ENCODE results near the gene CCDC88C. TPM values are rescaled to one million over a fixed set of nuclear protein-coding genes. Genes with fewer than 3 reads are reported as not detected.

Gene CCDC88C
- total RNA-seq, 2 experiments from 2014 or later = 73.7 to 82.8 TPM

DNA sequence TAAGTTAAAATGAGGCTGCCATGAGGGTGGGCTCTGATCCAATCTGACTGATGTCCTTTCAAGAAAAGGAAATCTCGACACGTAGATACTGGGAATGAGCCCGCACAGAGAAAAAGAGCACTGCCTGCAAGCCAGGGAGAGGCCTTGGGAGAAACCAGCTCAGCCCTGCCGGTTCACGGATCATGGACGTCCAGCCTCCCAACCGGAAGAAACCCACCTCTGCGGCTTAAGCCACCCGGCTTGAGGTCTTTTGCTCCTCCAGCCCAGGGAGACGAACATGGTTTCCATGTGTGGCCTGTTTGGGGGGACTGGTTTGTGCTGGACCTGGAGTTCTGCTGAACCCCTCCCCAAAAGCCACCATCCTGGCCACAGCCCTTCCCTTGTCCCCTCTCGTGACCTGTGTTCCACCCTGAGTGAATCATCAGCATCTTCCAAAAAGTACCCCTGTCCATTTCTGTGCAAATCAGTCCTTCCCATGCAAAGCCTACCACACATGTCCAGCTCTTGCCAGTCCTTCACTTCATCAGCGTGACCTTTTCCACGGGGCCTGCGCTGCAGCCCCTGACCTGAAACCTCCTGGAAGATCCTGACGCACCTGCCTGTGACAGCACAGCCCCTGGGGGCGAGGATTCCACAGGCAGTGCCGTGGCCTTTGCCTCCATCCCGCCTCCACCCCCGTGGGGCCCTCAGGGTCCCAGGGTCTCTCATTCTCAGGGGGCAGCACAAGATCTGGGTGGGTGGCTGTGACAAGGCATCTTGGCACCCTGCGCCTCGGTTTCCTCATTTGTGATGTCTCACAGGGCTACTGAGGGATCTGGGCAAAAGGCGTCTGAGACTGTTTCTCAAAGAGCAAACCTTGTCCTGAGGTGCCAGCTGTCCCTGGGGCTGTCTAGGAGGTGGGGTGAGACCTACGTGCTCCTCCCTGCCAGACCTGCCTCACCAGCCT lies 121.5 kb downstream of the CCDC88C start:
- intact Hi-C loops (cut with DNase I, micrococcal nuclease) = no loop called here
- Mint-ChIP-seq H3K27me3 (no peaks in the 10 kb centered on the region), H3K9me3 (ENCODE audit: low read depth) (no peaks in the 10 kb centered on the region), H3K36me3 (ENCODE audit: low read depth) (peaks cover 73% of the 10 kb centered on the region), H3K4me1 (peaks cover 26% of the 10 kb centered on the region), H3K27ac (peak overlapping the region; percentile 24), H3K4me3 (no peak overlapping the region)
- ChIA-PET POLR2A (interaction anchor here (0.7 kb wide), 1 partner anchor 12 kb away, joined by 3 read pairs; no protein-coding TSS in a partner anchor), CTCF (interaction anchor here (0.8 to 2.7 kb wide), 2 partner anchors 9 to 123 kb away, joined by 3 to 16 read pairs; no protein-coding TSS in a partner anchor)
- ATAC-seq = no peak
- DNase-seq = no peak

DNA sequence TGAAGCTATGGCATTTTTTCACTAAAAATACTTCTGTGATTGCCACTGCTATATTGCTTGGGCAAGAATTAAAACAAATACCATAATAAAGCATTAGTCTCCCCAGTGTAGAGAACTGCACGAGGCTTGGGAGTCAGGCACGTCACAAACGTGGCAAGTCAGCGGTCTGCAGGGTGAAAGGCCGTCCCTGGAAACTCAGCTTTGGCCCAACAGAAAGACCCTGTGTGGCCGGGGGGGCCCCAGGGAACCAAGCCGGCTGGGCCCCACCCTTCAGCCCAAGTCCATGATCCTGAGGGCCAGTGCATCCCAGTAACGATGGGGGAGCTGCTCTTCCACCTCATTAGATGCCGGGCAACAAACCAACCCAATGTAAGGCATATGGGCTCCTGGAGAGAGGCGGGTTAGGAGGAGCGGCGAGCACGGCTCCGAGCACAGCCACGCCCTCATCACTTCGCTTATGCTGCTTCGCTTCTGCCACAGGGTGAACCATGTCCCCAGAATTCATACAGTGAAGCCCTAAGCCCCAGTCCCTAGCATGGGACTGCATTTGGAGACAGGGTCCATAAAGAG lies 122.3 kb downstream of the CCDC88C start:
- POLR2A ChIA-PET = no interaction called here
- Mint-ChIP-seq H3K9me3 (ENCODE audit: low read depth) (no peaks in the 10 kb centered on the region), H3K27me3 (no peaks in the 10 kb centered on the region), H3K27ac (peak overlapping the region; percentile 24), H3K4me3 (no peak overlapping the region), H3K36me3 (ENCODE audit: low read depth) (peaks cover 71% of the 10 kb centered on the region), H3K4me1 (peaks cover 19% of the 10 kb centered on the region)
- DNase-seq = no peak
- no peak for ATAC-seq
- intact Hi-C loops (cut with DNase I, micrococcal nuclease) = no loop called here
- CTCF ChIA-PET = no interaction called here

DNA sequence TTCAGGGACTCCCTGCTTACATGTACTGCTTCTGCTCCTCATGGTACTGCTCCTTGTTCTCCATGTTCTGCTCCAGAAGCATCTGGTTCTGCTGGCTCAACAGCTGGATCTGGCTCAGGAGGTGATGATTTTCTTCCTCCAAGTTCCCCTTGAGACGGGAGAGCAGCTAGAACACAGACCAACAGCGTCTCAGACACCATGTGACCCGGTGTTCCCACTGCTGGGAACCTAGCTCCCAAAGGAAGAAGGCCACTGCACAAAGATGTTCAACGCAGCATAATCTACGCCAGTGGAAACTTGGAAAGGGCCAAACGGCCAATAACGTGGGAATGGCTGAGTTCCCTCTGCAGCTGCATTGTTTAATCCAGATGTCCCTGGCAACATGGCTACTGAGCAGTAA lies 123.5 kb downstream of the CCDC88C start:
- Mint-ChIP-seq H3K27me3 (no peaks in the 10 kb centered on the region), H3K27ac (peak overlapping the region; percentile 56), H3K4me1 (peaks cover 7% of the 10 kb centered on the region), H3K36me3 (ENCODE audit: low read depth) (peaks cover 72% of the 10 kb centered on the region), H3K4me3 (no peak overlapping the region), H3K9me3 (ENCODE audit: low read depth) (no peaks in the 10 kb centered on the region)
- CTCF ChIA-PET = interaction anchor here (0.5 to 1.0 kb wide), 2 partner anchors 119 to 598 kb away, joined by 3 read pairs; no protein-coding TSS in a partner anchor
- intact Hi-C loops (cut with DNase I, micrococcal nuclease) = no loop called here
- no peak for DNase-seq
- POLR2A ChIA-PET = no interaction called here
- no peak for ATAC-seq

DNA sequence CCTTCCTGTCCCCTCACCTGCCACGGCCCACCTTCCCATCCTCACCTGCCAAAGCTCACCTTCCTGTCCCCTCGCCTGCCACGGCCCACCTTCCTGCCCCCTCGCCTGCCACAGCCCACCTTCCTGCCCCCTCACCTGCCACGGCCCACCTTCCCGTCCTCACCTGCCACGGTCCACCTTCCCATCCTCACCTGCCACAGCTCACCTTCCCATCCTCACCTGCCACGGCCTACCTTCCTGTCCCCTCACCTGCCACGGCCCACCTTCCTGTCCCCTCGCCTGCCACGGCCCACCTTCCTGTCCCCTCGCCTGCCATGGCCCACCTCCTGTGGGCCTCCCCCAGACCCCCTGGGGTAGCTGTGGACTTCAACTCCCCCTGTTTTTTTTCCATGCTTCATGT lies 124.3 kb downstream of the CCDC88C start:
- POLR2A ChIA-PET = no interaction called here

DNA sequence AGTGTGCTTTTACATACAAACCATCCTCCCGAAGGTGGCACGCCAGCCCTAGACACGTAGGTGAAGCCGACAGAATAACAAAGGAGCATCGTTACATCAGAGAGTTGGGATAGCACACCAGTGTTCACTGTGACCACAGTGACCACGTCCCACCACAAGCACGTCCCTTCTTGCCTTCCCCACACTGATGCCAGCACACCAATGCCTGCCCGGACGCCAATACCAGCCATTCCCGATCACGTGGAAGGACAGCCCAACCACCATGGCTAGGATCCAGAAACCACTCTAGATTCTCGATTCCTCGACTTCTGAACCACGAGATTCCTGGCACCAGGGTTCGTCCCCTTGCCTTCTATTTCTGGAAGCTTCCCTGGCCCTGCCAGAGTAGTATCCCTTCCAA lies 125.1 kb downstream of the CCDC88C start:
- no peak for ATAC-seq
- POLR2A ChIA-PET = no interaction called here

More for the DNA sequence above, 124.3 kb downstream of the CCDC88C start:
- no peak overlapping the region for H3K4me3 Mint-ChIP-seq
- H3K4me1 Mint-ChIP-seq = no peaks in the 10 kb centered on the region
- DNase-seq (no peak), ATAC-seq (no peak)
- H3K27me3 Mint-ChIP-seq = no peaks in the 10 kb centered on the region
- intact Hi-C loops (cut with DNase I, micrococcal nuclease) = no loop called here
- peaks cover 71% of the 10 kb centered on the region for H3K36me3 Mint-ChIP-seq (ENCODE audit: low read depth)
- H3K9me3 Mint-ChIP-seq (ENCODE audit: low read depth) = no peaks in the 10 kb centered on the region
- peak overlapping the region; percentile 69 for H3K27ac Mint-ChIP-seq
- CTCF ChIA-PET = interaction anchor here (0.7 kb wide), 1 partner anchor 33 kb away, joined by 4 read pairs; no protein-coding TSS in a partner anchor

DNA sequence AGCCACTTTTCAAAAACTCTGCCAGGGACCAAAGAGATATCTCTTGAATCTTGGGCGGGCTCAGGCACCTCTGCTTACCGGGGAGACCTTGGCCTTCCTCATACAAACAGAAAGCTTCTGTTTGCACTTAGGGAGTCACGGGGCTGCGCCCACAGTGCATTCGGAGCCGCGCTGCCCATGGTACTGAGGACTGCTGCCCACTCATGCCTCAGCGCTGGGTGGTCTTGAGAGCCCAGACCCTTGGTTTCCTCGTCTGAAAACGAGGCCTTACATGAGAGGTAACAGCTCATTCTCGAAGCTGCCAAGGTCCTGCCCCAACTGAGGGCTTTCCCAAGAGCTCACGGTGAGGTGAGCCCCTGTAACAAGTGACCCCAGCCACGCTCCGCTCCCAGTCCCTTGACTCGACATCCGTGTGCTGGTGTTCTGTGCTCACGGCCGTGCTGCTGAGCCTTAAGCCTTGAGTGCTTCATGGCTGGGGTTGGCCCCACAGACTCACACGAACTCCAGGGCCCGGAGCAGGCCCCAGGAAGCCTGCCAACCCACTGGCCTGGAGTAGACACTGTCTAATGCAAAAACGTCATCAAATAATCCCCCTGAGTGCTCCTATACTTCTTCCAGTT lies 125.7 kb downstream of the CCDC88C start:
- ChIA-PET CTCF (interaction anchor here (0.8 to 10.0 kb wide), 6 partner anchors 9 to 210 kb away, joined by 3 to 253 read pairs (median 4); no protein-coding TSS in a partner anchor), POLR2A (interaction anchor here (0.6 kb wide), 1 partner anchor 491 kb away, joined by 3 read pairs; no protein-coding TSS in a partner anchor)
- intact Hi-C loops (cut with DNase I, micrococcal nuclease) = no loop called here
- Mint-ChIP-seq H3K4me1 (no peaks in the 10 kb centered on the region), H3K9me3 (ENCODE audit: low read depth) (no peaks in the 10 kb centered on the region), H3K27me3 (no peaks in the 10 kb centered on the region), H3K27ac (peak overlapping the region; percentile 29), H3K4me3 (no peak overlapping the region), H3K36me3 (ENCODE audit: low read depth) (peaks cover 62% of the 10 kb centered on the region)
- ATAC-seq (no peak), DNase-seq (no peak)

More for the DNA sequence above, 125.1 kb downstream of the CCDC88C start:
- Mint-ChIP-seq H3K9me3 (ENCODE audit: low read depth) (no peaks in the 10 kb centered on the region), H3K36me3 (ENCODE audit: low read depth) (peaks cover 67% of the 10 kb centered on the region), H3K27me3 (no peaks in the 10 kb centered on the region), H3K27ac (peak overlapping the region; percentile 26), H3K4me3 (no peak overlapping the region), H3K4me1 (no peaks in the 10 kb centered on the region)
- CTCF ChIA-PET = interaction anchor here (0.8 to 10.0 kb wide), 5 partner anchors 9 to 135 kb away, joined by 3 to 253 read pairs (median 3); no protein-coding TSS in a partner anchor
- intact Hi-C loops (cut with DNase I, micrococcal nuclease) = no loop called here
- no peak for DNase-seq

DNA sequence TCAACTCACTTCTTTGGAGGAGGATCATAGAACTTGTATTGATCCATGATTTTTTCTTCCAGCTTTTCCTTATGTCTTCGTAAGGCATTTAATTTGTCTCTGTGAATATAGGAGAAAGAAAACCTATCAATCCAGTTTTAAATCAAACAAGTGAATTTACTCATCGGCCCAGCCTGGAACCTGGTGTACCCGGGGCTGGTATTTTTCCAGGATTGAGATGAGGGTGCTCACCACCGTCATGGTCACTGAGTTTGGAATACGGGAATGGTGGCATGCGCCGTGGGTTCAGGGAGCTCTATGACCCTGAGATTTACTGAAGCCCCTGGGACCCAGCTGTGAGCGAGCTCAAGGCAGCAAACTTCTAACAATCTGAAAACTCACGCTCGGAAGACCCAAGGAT lies 126.6 kb downstream of the CCDC88C start:
- intact Hi-C loops (cut with DNase I, micrococcal nuclease) = no loop called here
- no peaks in the 10 kb centered on the region for H3K27me3 Mint-ChIP-seq
- H3K36me3 Mint-ChIP-seq (ENCODE audit: low read depth) = peaks cover 61% of the 10 kb centered on the region
- ChIA-PET POLR2A (no interaction called here), CTCF (interaction anchor here (0.6 to 10.0 kb wide), 4 partner anchors 60 to 388 kb away, joined by 3 to 253 read pairs (median 4); no protein-coding TSS in a partner anchor)
- no peaks in the 10 kb centered on the region for H3K9me3 Mint-ChIP-seq (ENCODE audit: low read depth)
- ATAC-seq = no peak
- DNase-seq = no peak
- H3K4me1 Mint-ChIP-seq = peaks cover 4% of the 10 kb centered on the region
- no peak overlapping the region for H3K4me3 Mint-ChIP-seq
- H3K27ac Mint-ChIP-seq = peak overlapping the region; percentile 29

DNA sequence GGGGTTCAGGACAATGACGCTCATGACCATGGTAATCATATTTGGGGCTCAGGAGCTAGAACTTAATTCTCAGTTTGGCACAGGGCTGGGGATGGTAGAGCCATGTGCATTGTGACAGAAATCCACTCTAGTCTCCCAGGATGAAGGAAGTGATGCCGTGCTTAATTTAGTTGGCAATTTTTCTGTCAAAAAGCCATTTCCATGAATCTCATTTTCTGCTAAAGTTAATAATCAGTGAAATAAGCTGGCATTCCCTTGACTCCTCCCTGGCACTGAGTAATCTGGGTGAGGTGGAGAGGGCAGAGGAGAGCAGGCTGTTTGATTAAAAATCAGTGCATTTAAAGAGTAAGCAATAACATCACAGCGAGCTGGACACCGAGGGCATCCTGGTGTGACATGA lies 128.2 kb downstream of the CCDC88C start:
- no peaks in the 10 kb centered on the region for H3K9me3 Mint-ChIP-seq (ENCODE audit: low read depth)
- H3K27me3 Mint-ChIP-seq = no peaks in the 10 kb centered on the region
- intact Hi-C loops (cut with DNase I, micrococcal nuclease) = no loop called here
- DNase-seq (no peak), ATAC-seq (no peak)
- peaks cover 11% of the 10 kb centered on the region for H3K4me1 Mint-ChIP-seq
- no peak overlapping the region for H3K27ac Mint-ChIP-seq
- peaks cover 68% of the 10 kb centered on the region for H3K36me3 Mint-ChIP-seq (ENCODE audit: low read depth)
- H3K4me3 Mint-ChIP-seq = no peak overlapping the region
- CTCF ChIA-PET = interaction anchor here (1.0 to 10.0 kb wide), 3 partner anchors 9 to 393 kb away, joined by 3 to 253 read pairs (median 6); no protein-coding TSS in a partner anchor
- POLR2A ChIA-PET = no interaction called here

DNA sequence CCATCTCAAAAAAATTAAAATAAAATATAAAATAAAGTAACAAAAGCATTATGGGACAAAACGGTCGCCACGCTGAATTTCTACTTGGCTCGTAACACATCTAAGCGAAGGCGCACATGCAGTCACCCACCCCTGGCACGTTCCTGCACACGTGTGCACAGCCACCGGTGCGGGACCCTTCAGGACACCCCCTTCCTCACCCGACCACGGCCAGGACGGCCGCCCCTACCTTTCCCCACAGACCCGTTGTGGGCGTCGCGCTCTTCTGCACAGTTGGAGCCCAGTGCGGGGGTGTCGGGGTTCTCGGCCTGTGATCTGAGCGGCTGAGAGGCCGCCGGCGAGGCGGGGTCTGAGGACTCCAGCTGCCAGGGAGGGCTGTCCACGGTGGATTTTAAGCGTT lies 128.7 kb downstream of the CCDC88C start:
- intact Hi-C loops (cut with DNase I, micrococcal nuclease) = no loop called here
- H3K36me3 Mint-ChIP-seq (ENCODE audit: low read depth) = peaks cover 68% of the 10 kb centered on the region
- no peak overlapping the region for H3K27ac Mint-ChIP-seq

DNA sequence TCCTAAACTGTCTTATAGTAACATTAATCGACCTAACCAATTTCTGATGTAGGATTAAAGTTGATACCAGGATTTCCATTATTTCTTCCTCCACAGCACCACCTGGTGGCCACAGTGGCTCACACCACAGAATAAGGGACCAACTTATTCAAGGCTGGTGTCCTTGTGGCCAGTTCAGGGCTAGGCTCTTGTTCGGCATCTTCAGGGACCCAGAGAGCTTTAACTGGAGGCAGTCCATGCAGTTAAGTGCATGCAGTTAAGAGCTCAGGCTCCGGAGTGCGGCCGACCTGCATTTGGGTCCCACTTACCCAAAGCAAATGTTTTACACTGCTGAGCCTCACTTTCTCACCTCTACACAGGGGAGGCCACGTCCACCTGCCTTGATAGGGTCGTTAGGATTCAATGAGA lies 131.1 kb downstream of the CCDC88C start:
- Mint-ChIP-seq H3K9me3 (ENCODE audit: low read depth) (no peaks in the 10 kb centered on the region), H3K27ac (peak overlapping the region; percentile 78), H3K4me1 (peaks cover 13% of the 10 kb centered on the region), H3K27me3 (no peaks in the 10 kb centered on the region), H3K4me3 (no peak overlapping the region), H3K36me3 (ENCODE audit: low read depth) (peaks cover 73% of the 10 kb centered on the region)
- ATAC-seq (peak; percentile 84), DNase-seq (peak; percentile 89)
- POLR2A ChIA-PET = interaction anchor here (0.6 kb wide), 1 partner anchor 59 kb away, joined by 7 read pairs; no protein-coding TSS in a partner anchor
- CTCF ChIA-PET = interaction anchor here (0.6 to 10.0 kb wide), 23 partner anchors 8 to 390 kb away, joined by 3 to 253 read pairs (median 4); partner anchors contain the start of gene GPR68
- intact Hi-C loops (cut with DNase I, micrococcal nuclease) = loop anchor here (1.0 kb wide), 2 partner anchors 109 to 383 kb away; no protein-coding TSS in a partner anchor

More for the DNA sequence above, 128.7 kb downstream of the CCDC88C start:
- peaks cover 13% of the 10 kb centered on the region for H3K4me1 Mint-ChIP-seq
- ChIA-PET CTCF (interaction anchor here (0.5 to 10.0 kb wide), 10 partner anchors 8 to 378 kb away, joined by 3 to 253 read pairs (median 4); partner anchors contain the start of gene GPR68), POLR2A (no interaction called here)
- H3K9me3 Mint-ChIP-seq (ENCODE audit: low read depth) = no peaks in the 10 kb centered on the region
- no peak overlapping the region for H3K4me3 Mint-ChIP-seq
- ATAC-seq (no peak), DNase-seq (no peak)
- H3K27me3 Mint-ChIP-seq = no peaks in the 10 kb centered on the region

Data from activated CD4-positive, alpha-beta T cell treated with anti-CD3 and anti-CD28 coated beads for 36 hours (primary cell).